ENCODE results near the gene TF. TPM values are rescaled to one million over a fixed set of nuclear protein-coding genes. Genes with fewer than 3 reads are reported as not detected.

TF gene
- total RNA-seq, 1 experiment from 2014 or later: 0.09 TPM

DNA sequence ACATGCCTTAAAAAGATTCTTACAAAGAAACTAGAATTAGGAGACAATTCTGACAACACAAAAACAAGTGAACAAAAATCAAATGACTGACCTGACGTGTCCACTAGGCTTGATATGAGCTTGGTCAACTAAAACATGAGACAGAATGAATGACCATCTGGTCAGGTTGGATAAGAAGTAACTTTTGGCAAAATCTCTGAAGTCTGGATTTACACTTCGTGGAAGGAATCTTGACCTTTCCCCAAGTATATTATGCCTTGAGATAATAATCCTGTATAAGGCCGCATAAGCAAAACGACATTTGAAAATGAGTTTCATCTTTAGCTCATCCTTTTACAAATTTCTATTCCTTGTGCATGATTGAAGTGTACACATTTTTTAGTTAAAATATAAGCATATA, 1.1 kb upstream of the TF start:
- H3K23me2 ChIP-seq (ENCODE audit: insufficient read length, low read depth, low read length, poor library complexity, severe bottlenecking): no peaks in the 10 kb centered on the region

More for the DNA sequence above, 1.1 kb upstream of the TF start:
- Histone ChIP-seq H3K79me2 (ENCODE audit: insufficient read depth, low read length) (no peaks in the 10 kb centered on the region), H2AK5ac (ENCODE audit: insufficient read length, low read length) (no peak overlapping the region), H3K79me1 (ENCODE audit: insufficient read depth, low read depth, low read length, poor library complexity, severe bottlenecking) (no peaks in the 10 kb centered on the region), H3K14ac (ENCODE audit: insufficient read depth, low read length) (no peak overlapping the region), H4K91ac (ENCODE audit: insufficient read length, low read depth, low read length) (no peak overlapping the region), H3K23ac (ENCODE audit: insufficient read length, low read depth, low read length) (no peak overlapping the region), H2AFZ (ENCODE audit: low read length) (no peak overlapping the region), H4K8ac (replicated peaks; ENCODE audit: insufficient read length, low read depth, low read length) (no peak overlapping the region), H3K4ac (ENCODE audit: low read depth, low read length) (no peak overlapping the region), H2BK15ac (ENCODE audit: low read depth, low read length) (no peak overlapping the region), H3K27me3 (ENCODE audit: insufficient read depth, low read length) (no peaks in the 10 kb centered on the region), H3T11ph (ENCODE audit: low read length) (no peak overlapping the region), H3K27ac (ENCODE audit: insufficient read length, low read depth, low read length) (no peak overlapping the region), H2BK120ac (ENCODE audit: low read depth, low read length, poor library complexity, severe bottlenecking) (no peak overlapping the region), H3K4me1 (ENCODE audit: insufficient read depth, low read length) (no peaks in the 10 kb centered on the region), H3K9me3 (ENCODE audit: control insufficient read depth, low read depth, low read length) (no peaks in the 10 kb centered on the region), H4K20me1 (ENCODE audit: control insufficient read depth, insufficient read depth, insufficient read length) (no peaks in the 10 kb centered on the region), H3K4me2 (ENCODE audit: insufficient read depth, insufficient read length, low read length) (no peak overlapping the region), H3K56ac (ENCODE audit: insufficient read length, low read depth, low read length) (no peak overlapping the region), H3K18ac (ENCODE audit: insufficient read length, low read depth, low read length) (no peak overlapping the region), H2BK12ac (ENCODE audit: insufficient read length, low read depth, low read length) (no peak overlapping the region), H2BK5ac (ENCODE audit: insufficient read length, low read length) (no peak overlapping the region), H3K9ac (ENCODE audit: extremely low read depth, insufficient read length, low read length) (no peak overlapping the region), H2BK20ac (ENCODE audit: low read depth, low read length, poor library complexity, severe bottlenecking) (no peak overlapping the region), H4K5ac (ENCODE audit: insufficient read length, low read depth, low read length) (no peak overlapping the region)
- Mint-ChIP-seq H3K4me3 (no peak overlapping the region), H3K4me1 (peaks cover 0 to 2% of the 10 kb centered on the region in 2 experiments; a peak in 1 of 4 replicates), H3K9me3 (no peaks in the 10 kb centered on the region; a peak in 1 of 5 replicates), H3K27ac (no peak overlapping the region), H3K27me3 (ENCODE audit: low read depth) (peaks cover 5% of the 10 kb centered on the region), H3K36me3 (ENCODE audit: insufficient read depth in 1 of 3, low read depth in 3 of 3) (no peaks in the 10 kb centered on the region)
- WGBS (ENCODE audit: extremely low coverage, insufficient read length, low lambda C conversion rate): no CpG with 5 or more reads among the region's 4 CpGs
- DNase-seq: no peak
- TF ChIP-seq CTCF (conservative IDR thresholded peaks at IDR 0.05): no peak

Measured in H9 (cell line).